Measurements from ENCODE around the gene SLC22A17. TPM values are rescaled to one million over a fixed set of nuclear protein-coding genes. Genes with fewer than 3 reads are reported as not detected.
A peak's percentile ranks its signal among the peaks of the same experiment; 100 is the strongest.

SLC22A17 gene
- total RNA-seq, 1 donor from 2014 or later: 26.2 TPM

DNA sequence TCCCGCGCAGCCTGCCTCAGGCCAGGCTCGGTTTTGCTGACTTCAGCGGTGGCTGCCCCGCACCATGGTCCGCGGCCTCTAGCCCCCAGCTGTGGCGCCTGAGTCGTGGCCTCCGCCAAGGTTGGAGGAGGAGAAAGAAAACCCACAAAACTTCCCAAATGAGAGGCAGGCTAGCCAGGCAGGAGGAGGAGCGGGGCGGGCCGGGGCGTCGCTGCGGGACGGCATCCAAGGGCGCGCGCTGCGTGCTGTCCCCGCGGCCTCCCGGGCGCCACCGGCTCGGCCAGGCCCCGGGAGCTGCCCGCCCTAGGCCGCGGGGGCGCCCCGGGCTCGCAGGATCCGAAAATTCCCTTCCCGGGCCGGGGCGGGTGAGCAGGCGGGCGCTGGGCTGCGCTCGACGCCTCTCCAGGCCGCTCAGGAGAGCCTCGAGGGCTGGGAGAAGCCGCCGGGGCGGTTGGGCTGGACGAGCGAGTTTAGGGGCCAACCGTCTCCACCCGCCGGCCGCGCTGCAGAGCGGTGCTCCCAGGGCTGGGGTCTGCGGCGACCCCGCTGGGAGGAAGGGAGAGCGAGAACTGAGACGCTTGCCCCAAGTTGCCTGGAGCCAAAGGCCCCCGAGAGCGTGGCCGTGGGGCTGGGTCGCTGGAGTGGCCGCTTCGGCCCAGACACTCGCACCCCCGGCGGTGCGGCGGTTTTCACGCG is 12.5 kb upstream of the SLC22A17 start, which contains the start of gene EFS:
EFS (minus strand) TSS at position 137 of the 696 bp plus-strand sequence. CDS start 147 bp downstream, outside the sequence.
- peak; percentile 48 for DNase-seq (ENCODE audit: low spot score, unreplicated experiment)
- TF ChIP-seq, protein P1, sequence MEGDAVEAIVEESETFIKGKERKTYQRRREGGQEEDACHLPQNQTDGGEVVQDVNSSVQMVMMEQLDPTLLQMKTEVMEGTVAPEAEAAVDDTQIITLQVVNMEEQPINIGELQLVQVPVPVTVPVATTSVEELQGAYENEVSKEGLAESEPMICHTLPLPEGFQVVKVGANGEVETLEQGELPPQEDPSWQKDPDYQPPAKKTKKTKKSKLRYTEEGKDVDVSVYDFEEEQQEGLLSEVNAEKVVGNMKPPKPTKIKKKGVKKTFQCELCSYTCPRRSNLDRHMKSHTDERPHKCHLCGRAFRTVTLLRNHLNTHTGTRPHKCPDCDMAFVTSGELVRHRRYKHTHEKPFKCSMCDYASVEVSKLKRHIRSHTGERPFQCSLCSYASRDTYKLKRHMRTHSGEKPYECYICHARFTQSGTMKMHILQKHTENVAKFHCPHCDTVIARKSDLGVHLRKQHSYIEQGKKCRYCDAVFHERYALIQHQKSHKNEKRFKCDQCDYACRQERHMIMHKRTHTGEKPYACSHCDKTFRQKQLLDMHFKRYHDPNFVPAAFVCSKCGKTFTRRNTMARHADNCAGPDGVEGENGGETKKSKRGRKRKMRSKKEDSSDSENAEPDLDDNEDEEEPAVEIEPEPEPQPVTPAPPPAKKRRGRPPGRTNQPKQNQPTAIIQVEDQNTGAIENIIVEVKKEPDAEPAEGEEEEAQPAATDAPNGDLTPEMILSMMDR (IDR thresholded peaks at IDR 0.05; ENCODE audit: unreplicated experiment): no peak
- Mint-ChIP-seq H3K4me3 (ENCODE audit: low read depth) (peak within 1 kb of the TSS; percentile 89), H3K36me3 (ENCODE audit: insufficient read depth) (peaks cover 4% of the 10 kb centered on the region), H3K27ac (peak within 1 kb of the TSS; percentile 98), H3K9me3 (ENCODE audit: low read depth) (no peaks in the 10 kb centered on the region), H3K4me1 (ENCODE audit: low read depth) (peaks cover 24% of the 10 kb centered on the region), H3K27me3 (peaks cover 6% of the 10 kb centered on the region)

DNA sequence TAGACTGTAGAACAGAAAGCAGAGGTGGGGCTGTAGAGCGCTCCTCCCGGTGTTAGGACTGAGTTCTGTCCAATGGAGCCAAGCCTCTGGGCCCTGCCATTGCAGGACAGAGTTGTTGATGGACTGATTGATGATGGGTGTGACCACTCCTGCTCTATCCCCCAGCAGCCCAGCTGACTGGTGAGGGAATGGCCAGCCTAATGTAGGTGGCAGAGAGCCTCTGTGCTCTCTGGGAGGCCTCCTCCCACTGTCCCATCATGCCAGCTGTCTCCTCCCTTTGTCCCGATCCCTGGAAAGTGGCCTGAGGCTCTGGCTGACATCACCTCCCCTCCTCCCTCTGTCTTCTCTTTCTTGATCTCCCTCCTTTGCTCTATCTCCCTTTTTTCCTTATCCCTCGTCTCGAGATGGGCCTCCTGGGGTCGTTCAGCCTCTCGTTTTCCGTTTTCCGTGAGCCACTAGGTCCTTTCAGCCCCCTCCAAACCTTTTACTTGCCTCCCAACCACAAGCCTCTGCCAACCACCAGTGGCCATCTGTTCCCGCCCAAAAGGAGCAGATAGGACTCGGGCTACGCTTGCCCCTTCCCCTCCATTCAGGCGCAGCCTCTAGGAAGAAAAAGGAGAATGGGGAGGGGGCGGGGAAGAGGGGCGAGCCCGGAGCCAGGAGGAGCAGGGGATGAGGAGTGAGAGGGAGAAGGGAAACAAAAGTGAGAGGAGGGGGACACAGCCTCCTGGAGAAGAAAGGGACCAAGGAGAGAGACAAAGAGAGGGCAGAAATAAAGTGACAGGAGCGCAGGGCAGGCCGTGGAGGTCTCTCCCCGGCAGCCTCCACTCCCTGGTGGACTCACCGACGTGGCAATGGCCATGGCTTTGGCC is 11.7 kb upstream of the SLC22A17 start:
- no peak for DNase-seq (ENCODE audit: low spot score, unreplicated experiment)
- TF ChIP-seq, protein P1 (IDR thresholded peaks at IDR 0.05; ENCODE audit: unreplicated experiment): no peak
- Mint-ChIP-seq H3K4me3 (ENCODE audit: low read depth) (peak overlapping the region; percentile 89), H3K27ac (peak overlapping the region; percentile 98), H3K27me3 (peaks cover 6% of the 10 kb centered on the region), H3K4me1 (ENCODE audit: low read depth) (peaks cover 24% of the 10 kb centered on the region), H3K36me3 (ENCODE audit: insufficient read depth) (peaks cover 4% of the 10 kb centered on the region), H3K9me3 (ENCODE audit: low read depth) (no peaks in the 10 kb centered on the region)

DNA sequence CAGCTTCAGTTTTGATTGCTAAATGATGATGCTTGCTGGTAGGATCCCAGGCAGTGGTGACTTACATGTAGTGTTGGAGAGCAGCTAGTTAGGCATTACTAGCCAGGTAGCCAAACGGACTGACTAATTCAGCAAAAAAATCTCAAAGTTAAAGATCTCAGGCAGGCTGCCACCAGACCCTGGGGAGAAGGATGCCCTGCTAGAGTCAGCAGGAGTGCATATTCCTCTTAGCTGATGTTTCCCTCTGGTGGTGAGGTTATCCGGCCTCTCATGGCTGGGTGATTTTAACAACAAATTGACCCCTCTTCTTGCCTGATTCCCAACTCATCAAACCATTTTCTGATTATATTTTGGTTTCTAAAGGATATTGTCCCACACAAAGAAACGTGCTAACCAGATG is 9.5 kb upstream of the SLC22A17 start:
- DNase-seq (ENCODE audit: low spot score, unreplicated experiment): no peak

DNA sequence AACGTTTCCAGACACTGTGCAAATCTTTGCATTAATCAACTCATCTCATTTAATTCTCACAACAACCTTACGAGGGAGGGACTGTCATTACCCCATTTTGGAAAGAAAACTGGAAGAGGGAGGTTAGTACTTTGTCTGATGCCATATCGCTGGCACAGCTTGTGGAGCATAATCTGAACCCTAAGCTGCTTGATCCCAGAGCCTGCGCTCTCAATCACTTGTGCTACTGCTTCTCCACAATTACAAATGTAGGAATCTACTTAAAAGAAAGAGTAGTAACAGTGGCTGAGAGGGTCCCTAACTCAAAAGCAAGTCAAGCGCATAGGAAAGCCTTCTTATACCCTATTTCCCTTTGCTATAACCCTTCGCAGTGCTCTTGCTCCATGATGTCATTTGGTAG is 9.1 kb upstream of the SLC22A17 start:
- H3K27me3 Mint-ChIP-seq: no peaks in the 10 kb centered on the region
- DNase-seq (ENCODE audit: low spot score, unreplicated experiment): no peak
- TF ChIP-seq, protein P1 (IDR thresholded peaks at IDR 0.05; ENCODE audit: unreplicated experiment): no peak
- H3K36me3 Mint-ChIP-seq (ENCODE audit: insufficient read depth): peaks cover 4% of the 10 kb centered on the region
- H3K4me1 Mint-ChIP-seq (ENCODE audit: low read depth): peaks cover 21% of the 10 kb centered on the region
- H3K9me3 Mint-ChIP-seq (ENCODE audit: low read depth): no peaks in the 10 kb centered on the region
- no peak overlapping the region for H3K27ac Mint-ChIP-seq
- H3K4me3 Mint-ChIP-seq (ENCODE audit: low read depth): no peak overlapping the region

More for the DNA sequence above, 9.5 kb upstream of the SLC22A17 start:
- Mint-ChIP-seq H3K4me3 (ENCODE audit: low read depth) (no peak overlapping the region), H3K4me1 (ENCODE audit: low read depth) (peaks cover 24% of the 10 kb centered on the region), H3K27me3 (no peaks in the 10 kb centered on the region), H3K9me3 (ENCODE audit: low read depth) (no peaks in the 10 kb centered on the region), H3K36me3 (ENCODE audit: insufficient read depth) (peaks cover 4% of the 10 kb centered on the region), H3K27ac (no peak overlapping the region)
- TF ChIP-seq, protein P1 (IDR thresholded peaks at IDR 0.05; ENCODE audit: unreplicated experiment): no peak

DNA sequence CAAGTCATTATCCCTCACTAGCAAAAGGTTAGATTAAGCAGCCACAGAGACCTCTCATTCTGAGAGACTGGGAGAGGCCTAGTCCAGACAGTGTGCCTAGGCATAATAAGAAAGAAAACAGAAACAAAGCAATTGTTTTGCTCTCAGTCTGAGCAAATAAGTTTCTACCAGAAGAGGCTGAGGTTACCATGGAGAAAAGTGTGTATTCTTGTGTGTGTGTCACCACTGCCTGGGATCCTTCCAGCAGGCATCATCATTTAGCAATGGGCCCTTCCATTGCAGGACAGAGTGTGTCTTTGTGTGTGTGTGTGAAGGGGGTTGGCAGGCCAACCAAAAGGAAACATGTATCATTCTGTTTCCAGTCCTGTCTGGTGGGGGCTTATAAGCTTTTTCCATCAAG is 8.6 kb upstream of the SLC22A17 start:
- Mint-ChIP-seq H3K4me3 (ENCODE audit: low read depth) (no peak overlapping the region), H3K27ac (peak overlapping the region; percentile 36)
- no peak for DNase-seq (ENCODE audit: low spot score, unreplicated experiment)

More for the DNA sequence above, 8.6 kb upstream of the SLC22A17 start:
- H3K9me3 Mint-ChIP-seq (ENCODE audit: low read depth): no peaks in the 10 kb centered on the region
- peaks cover 18% of the 10 kb centered on the region for H3K4me1 Mint-ChIP-seq (ENCODE audit: low read depth)
- TF ChIP-seq, protein P1 (IDR thresholded peaks at IDR 0.05; ENCODE audit: unreplicated experiment): no peak
- peaks cover 4% of the 10 kb centered on the region for H3K36me3 Mint-ChIP-seq (ENCODE audit: insufficient read depth)
- H3K27me3 Mint-ChIP-seq: no peaks in the 10 kb centered on the region
